ENCODE measurements around the gene VAPB. TPM values are rescaled to one million over a fixed set of nuclear protein-coding genes. Genes with fewer than 3 reads are reported as not detected.

VAPB gene
- polyA plus RNA-seq, 3 donors = 8.5 to 14.3 (median 10.1) TPM

DNA sequence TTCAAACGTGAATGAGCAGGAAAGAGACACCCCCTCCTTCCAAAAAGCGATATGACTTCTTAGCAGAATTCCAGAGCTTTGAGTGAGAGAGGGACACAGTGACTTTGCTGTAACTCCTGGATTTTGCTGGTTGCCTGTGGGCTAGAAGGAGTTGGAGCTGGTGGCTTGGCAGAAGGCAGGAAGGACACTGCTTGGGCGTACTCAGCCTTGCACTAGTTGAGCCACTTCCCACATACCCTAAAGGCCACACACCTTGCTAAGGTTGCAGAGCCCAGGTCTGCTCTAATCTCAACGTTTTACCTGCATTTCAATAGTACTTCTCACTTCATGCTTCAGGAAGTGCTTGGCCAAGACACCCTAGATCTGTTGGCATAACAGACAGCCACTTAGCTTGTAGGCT is 48.9 kb upstream of the VAPB start:
- Histone ChIP-seq H3K9me3 (replicated peaks in 1 of 2; ENCODE audit: control insufficient read depth in 1 of 2, insufficient read depth in 1 of 2, low read length in 2 of 2) (no peaks in the 10 kb centered on the region), H4K20me1 (ENCODE audit: insufficient read depth, low read length) (peaks cover 80% of the 10 kb centered on the region), H3K36me3 (replicated peaks in 1 of 2; ENCODE audit: control insufficient read depth in 1 of 2, insufficient read depth in 2 of 2, low read length in 2 of 2) (peaks cover 13 to 25% of the 10 kb centered on the region in 2 donors), H3K9ac (ENCODE audit: insufficient read depth, low read length, poor library complexity, severe bottlenecking) (no peak overlapping the region), H3K27ac (ENCODE audit: low read depth in 1 of 2, low read length in 2 of 2) (no peak overlapping the region), H3K4me2 (replicated peaks; ENCODE audit: extremely low read depth, low read length, poor library complexity, severe bottlenecking) (no peak overlapping the region), H3K27me3 (ENCODE audit: control insufficient read depth in 2 of 2, insufficient read depth in 2 of 2, low read length in 2 of 2) (no peaks in the 10 kb centered on the region), H3K4me3 (replicated peaks in 1 of 3; ENCODE audit: low read depth in 2 of 3, low read length in 3 of 3) (no peak overlapping the region), H3K79me2 (ENCODE audit: insufficient read depth, low read length) (peaks cover 17% of the 10 kb centered on the region), H2AFZ (ENCODE audit: insufficient read depth, low read depth, low read length, poor library complexity, severe bottlenecking) (no peak overlapping the region), H3K4me1 (ENCODE audit: control insufficient read depth in 1 of 2, insufficient read depth in 2 of 2, low read length in 2 of 2) (peaks cover 0 to 3% of the 10 kb centered on the region in 2 donors)
- Mint-ChIP-seq H3K4me3 (no peak overlapping the region), H3K36me3 (peaks cover 30 to 36% of the 10 kb centered on the region in 2 donors), H3K27ac (peak overlapping the region in 1 of 7 donors; percentile 22), H3K4me1 (peaks cover 11% of the 10 kb centered on the region), H3K9me3 (peaks cover 0 to 2% (median 0%) of the 10 kb centered on the region in 7 donors), H3K27me3 (ENCODE audit: low read depth in 3 of 3) (no peaks in the 10 kb centered on the region)
- DNase-seq = no peak
- WGBS (ENCODE audit: insufficient coverage) = 100% methylated on average over 1 of the region's 4 CpGs
- intact Hi-C loops (cut with micrococcal nuclease) = no loop called here
- TF ChIP-seq, protein P1, sequence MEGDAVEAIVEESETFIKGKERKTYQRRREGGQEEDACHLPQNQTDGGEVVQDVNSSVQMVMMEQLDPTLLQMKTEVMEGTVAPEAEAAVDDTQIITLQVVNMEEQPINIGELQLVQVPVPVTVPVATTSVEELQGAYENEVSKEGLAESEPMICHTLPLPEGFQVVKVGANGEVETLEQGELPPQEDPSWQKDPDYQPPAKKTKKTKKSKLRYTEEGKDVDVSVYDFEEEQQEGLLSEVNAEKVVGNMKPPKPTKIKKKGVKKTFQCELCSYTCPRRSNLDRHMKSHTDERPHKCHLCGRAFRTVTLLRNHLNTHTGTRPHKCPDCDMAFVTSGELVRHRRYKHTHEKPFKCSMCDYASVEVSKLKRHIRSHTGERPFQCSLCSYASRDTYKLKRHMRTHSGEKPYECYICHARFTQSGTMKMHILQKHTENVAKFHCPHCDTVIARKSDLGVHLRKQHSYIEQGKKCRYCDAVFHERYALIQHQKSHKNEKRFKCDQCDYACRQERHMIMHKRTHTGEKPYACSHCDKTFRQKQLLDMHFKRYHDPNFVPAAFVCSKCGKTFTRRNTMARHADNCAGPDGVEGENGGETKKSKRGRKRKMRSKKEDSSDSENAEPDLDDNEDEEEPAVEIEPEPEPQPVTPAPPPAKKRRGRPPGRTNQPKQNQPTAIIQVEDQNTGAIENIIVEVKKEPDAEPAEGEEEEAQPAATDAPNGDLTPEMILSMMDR (IDR thresholded peaks at IDR 0.05) = no peak

DNA sequence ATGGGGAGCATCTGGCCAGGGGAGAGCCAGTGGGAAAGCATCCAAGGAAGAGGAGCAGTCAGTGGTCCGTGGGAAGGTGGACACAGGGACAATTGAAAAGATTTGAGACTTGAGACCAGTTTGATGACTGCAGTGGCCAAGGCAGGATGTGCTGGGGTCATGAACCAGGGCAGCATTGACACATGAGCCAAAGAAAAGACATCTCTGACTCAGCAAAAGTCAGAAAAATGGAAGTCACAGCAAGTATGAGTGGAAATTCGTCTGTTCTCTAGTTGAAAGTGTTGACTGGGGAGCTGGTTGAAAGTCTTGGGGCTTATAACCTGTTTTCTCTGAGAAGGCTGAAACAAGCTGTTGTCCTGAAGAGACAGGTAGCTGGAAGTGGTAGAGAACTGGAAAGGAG is 48.2 kb upstream of the VAPB start:
- DNase-seq = no peak
- Histone ChIP-seq H3K27me3 (ENCODE audit: control insufficient read depth in 2 of 2, insufficient read depth in 2 of 2, low read length in 2 of 2) (no peaks in the 10 kb centered on the region), H3K9ac (ENCODE audit: insufficient read depth, low read length, poor library complexity, severe bottlenecking) (no peak overlapping the region), H3K4me3 (replicated peaks in 1 of 3; ENCODE audit: low read depth in 2 of 3, low read length in 3 of 3) (no peak overlapping the region), H3K9me3 (replicated peaks in 1 of 2; ENCODE audit: control insufficient read depth in 1 of 2, insufficient read depth in 1 of 2, low read length in 2 of 2) (no peaks in the 10 kb centered on the region), H3K4me1 (ENCODE audit: control insufficient read depth in 1 of 2, insufficient read depth in 2 of 2, low read length in 2 of 2) (peaks cover 0 to 3% of the 10 kb centered on the region in 2 donors), H4K20me1 (ENCODE audit: insufficient read depth, low read length) (peaks cover 73% of the 10 kb centered on the region), H3K4me2 (replicated peaks; ENCODE audit: extremely low read depth, low read length, poor library complexity, severe bottlenecking) (no peak overlapping the region), H3K36me3 (replicated peaks in 1 of 2; ENCODE audit: control insufficient read depth in 1 of 2, insufficient read depth in 2 of 2, low read length in 2 of 2) (peaks cover 20 to 32% of the 10 kb centered on the region in 2 donors), H3K27ac (ENCODE audit: low read depth in 1 of 2, low read length in 2 of 2) (no peak overlapping the region), H3K79me2 (ENCODE audit: insufficient read depth, low read length) (peaks cover 10% of the 10 kb centered on the region), H2AFZ (ENCODE audit: insufficient read depth, low read depth, low read length, poor library complexity, severe bottlenecking) (no peak overlapping the region)
- Mint-ChIP-seq H3K4me1 (peaks cover 11% of the 10 kb centered on the region), H3K27me3 (ENCODE audit: low read depth in 3 of 3) (no peaks in the 10 kb centered on the region), H3K36me3 (peaks cover 36 to 43% of the 10 kb centered on the region in 2 donors), H3K27ac (peak overlapping the region in 3 of 7 donors; percentile 9 to 67 (median 25)), H3K4me3 (no peak overlapping the region), H3K9me3 (peaks cover 0 to 2% (median 0%) of the 10 kb centered on the region in 7 donors)
- 82% methylated on average over 2 of the region's 2 CpGs for WGBS (ENCODE audit: insufficient coverage)
- TF ChIP-seq, protein P1 (IDR thresholded peaks at IDR 0.05) = no peak
- intact Hi-C loops (cut with micrococcal nuclease) = no loop called here

Measured in CD14-positive monocyte (primary cell).